GM10266 (cell line): ENCODE measurements around the gene DEPP1.

Experiments used
- DNase-seq: peaks from one replicate; pipeline ENCODE4 v3.0.0; 2012; ENCODE audit errors: extremely low spot score
- CTCF ChIP-seq: IDR thresholded peaks from 2 replicates; pipeline ENCODE4 v1.5.1; 2012; ENCODE audit warnings: mild to moderate bottlenecking, low read depth; ENCODE audit not compliant: control insufficient read depth, insufficient read depth; ENCODE audit errors: missing control alignments

Gene DEPP1

DNA sequence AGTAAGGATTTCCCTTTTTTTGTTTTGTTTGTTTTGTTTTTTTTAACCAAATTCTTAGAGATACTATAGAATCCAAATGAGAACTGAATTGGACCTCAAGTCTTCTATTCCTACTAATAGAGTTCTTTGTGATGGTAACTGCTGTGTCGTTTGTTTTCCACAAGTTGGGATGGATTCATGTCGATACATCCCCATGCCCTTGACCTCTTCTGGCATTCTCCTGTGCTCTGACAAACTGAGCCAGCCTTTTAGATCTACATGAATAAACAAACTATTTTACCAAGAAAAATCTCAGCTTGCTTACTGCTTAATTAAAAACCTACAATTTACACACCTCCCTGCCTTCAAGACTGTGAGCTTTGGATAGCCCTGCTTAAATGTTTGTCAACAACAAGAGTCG is 26.1 kb upstream of the DEPP1 start:
- no peak for DNase-seq
- no peak for TF ChIP-seq CTCF

DNA sequence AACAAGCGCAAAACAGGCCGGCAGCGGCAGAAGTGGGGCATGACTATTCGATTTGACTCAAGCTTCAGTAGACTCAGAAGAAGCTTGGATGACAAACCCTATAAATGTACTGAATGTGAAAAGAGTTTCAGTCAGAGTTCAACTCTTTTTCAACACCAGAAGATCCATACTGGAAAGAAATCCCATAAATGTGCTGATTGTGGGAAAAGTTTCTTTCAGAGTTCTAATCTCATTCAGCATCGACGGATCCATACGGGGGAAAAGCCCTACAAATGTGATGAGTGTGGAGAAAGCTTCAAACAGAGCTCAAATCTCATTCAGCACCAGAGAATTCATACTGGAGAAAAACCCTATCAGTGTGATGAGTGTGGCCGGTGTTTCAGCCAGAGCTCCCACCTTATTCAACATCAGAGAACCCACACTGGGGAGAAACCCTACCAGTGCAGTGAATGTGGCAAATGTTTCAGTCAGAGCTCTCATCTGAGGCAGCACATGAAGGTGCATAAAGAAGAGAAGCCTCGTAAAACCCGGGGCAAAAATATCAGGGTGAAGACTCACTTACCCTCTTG is 24.9 kb upstream of the DEPP1 start:
- TF ChIP-seq CTCF = no peak
- DNase-seq = no peak

DNA sequence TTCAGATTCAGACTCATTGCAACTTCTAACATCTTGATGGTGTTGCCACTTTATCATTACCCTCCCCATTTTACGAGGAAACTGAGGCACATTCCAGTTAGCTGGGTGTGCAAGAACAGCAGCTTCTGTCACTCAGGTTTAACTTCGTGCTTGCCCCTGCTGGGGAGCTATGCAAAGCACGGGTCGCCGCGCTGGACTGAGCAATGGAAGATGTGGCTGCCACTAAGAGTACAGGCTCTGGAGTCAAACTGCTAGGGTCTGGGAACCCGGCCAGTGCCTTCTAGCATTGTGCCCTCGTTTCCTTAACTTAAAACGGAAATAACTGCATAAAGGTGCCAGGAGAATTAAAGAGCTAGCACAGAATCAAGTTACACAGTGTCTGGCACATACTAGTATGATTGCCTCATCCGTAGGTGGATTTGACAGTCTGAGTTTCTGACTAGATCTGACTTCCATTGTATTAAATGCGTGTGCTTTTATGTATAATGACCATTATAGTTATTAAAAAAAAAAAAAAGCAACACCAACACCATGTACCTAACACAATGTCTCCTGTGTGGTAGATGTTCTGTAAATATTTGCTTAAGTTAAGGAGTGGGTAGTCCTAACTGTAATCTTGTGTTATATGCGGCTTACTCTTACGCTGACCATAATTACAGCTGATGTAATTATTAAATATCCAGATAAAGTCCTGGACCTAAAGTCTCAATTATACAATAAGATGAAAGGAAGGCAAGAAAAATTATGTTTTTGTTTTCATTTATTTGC is 23.0 kb upstream of the DEPP1 start:
- DNase-seq = peak; percentile 79
- no peak for TF ChIP-seq CTCF

DNA sequence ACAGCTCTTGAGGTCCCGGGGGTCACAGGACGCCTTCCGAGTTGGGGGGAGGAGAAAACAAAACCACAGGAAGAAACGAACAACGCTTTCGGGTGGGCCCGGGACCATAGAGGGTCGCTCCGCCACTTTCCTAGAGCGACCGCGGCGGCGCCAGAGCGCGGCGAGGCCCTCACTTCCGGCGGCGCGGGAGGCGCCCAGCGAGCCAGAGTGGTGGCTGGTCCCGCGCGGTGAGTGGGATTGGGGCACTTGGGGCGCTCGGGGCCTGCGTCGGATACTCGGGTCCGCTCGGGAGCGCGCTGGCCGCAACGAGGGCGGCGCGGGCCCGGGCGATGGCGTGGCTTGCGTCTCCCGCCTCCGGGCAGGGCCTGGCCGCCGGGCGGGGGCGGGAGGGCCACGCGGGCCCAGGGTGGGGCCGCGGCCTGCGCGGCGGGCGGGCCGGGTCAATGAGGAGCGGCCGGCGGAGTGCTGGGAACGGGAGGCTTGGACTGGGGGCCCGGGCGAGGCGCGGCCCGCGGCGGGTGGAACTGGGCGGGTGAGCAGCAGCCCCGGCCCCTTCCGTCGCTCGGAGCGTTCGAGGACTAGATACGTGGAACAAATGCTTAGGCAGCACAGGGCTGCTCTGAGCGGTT is 22.3 kb upstream of the DEPP1 start, which contains the start of gene ZNF22:
TSS of gene ZNF22 (plus strand) at position 172 of the 629 bp plus-strand sequence. CDS start 2,446 bp downstream, outside the sequence.
- DNase-seq = peak; percentile 80
- no peak for TF ChIP-seq CTCF

DNA sequence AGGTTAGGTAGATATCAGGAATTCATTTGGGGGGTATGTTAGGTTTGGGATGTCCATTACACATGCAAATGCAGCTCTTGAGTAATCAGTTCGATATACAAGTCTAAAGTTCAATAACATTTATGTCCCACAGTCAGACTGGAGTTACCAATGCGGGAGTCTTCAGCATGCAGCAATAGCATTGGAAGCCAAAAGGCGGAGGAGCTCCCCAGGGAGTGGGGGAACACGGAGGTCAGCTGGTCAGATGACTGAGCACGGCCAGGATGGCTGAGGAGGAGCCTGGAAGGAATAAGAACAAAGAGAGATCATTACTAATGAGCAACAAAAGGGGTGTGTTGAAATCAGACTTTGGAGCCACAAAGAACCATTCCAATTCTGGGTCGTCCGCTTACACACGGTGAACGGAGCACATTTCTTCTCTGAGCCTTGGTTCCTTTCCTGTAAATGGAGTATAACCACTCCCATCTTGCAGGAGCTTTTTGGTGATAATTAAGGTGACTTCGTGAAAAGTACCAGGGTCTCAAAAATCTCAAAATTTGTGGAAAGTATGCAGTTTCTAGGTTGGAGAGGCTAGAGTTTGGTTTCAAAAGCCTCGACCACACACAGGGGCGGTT is 21.6 kb upstream of the DEPP1 start:
- TF ChIP-seq CTCF = no peak
- DNase-seq = no peak

- TF ChIP-seq CTCF = no peak
- no peak for DNase-seq
Observed at GRCh38 chr10:44998146-44998631, 19.6 kb upstream of the DEPP1 start.
